Measurements from ENCODE around the gene MYO3A.

- no peak for TF ChIP-seq CTCF (IDR thresholded peaks at IDR 0.05; ENCODE audit: low read length)
- TF ChIP-seq EZH2 (IDR thresholded peaks at IDR 0.05; ENCODE audit: borderline replicate concordance, low read length) = no peak
Observed at GRCh38 chr10:25978771-25979170, 44.7 kb downstream of the MYO3A start.
